C4-2B (cell line): Measurements from ENCODE around the gene CLEC2D.
"Not testable (repeated sequence)": the region's sequence is repeated elsewhere in the genome, so short reads cannot be mapped to it uniquely, and the experiment has no call there.

ENCODE experiments used
- H3K27ac ChIP-seq: fragments of 450-650 bp; 2 replicates; pipeline ENCODE4 v1.5.1; 2017
- CTCF ChIP-seq: fragments of 450-650 bp; conservative IDR thresholded peaks from 2 replicates; pipeline ENCODE4 v1.5.1; 2017; ENCODE audit warnings: mild to moderate bottlenecking
- ZFX ChIP-seq: fragments of 450-650 bp; IDR thresholded peaks from 2 replicates; pipeline ENCODE4 v1.6.1; 2017

Gene CLEC2D

GRCh38 chr12:9699898-9700605 lies 30.5 kb downstream of the CLEC2D start:
- no peak overlapping the region for H3K27ac ChIP-seq
- TF ChIP-seq ZFX (no peak), CTCF (no peak)

- TF ChIP-seq ZFX, result no peak
- no peak for TF ChIP-seq CTCF
- H3K27ac ChIP-seq, result no peak overlapping the region
These were observed 31.1 kb downstream of the CLEC2D start for GRCh38 chr12:9700606-9700956.

GRCh38 chr12:9701380-9702154 lies 32.1 kb downstream of the CLEC2D start:
- TF ChIP-seq CTCF, result no peak
- no peak for TF ChIP-seq ZFX
- no peak overlapping the region for H3K27ac ChIP-seq

- TF ChIP-seq CTCF (no peak), ZFX (no peak)
- H3K27ac ChIP-seq, result no peak overlapping the region
These were observed 32.7 kb downstream of the CLEC2D start for GRCh38 chr12:9702255-9702654.

GRCh38 chr12:9704561-9704960 lies 35.0 kb downstream of the CLEC2D start:
- not testable (repeated sequence) for H3K27ac ChIP-seq

GRCh38 chr12:9706086-9706685 lies 36.7 kb downstream of the CLEC2D start:
- H3K27ac ChIP-seq, result no peak overlapping the region
- TF ChIP-seq ZFX, result no peak
- TF ChIP-seq CTCF, result no peak

GRCh38 chr12:9707356-9707755 lies 37.8 kb downstream of the CLEC2D start:
- no peak overlapping the region for H3K27ac ChIP-seq

More at GRCh38 chr12:9707356-9707755, 37.8 kb downstream of the CLEC2D start:
- TF ChIP-seq CTCF (no peak), ZFX (no peak)
